Left lobe of liver (tissue), 2 donors: ENCODE measurements around the gene ZNF860. TPM values are rescaled to one million over a fixed set of nuclear protein-coding genes. Genes with fewer than 3 reads are reported as not detected.
A peak's percentile ranks its signal among the peaks of the same experiment; 100 is the strongest.
"Not testable (repeated sequence)": the region's sequence is repeated elsewhere in the genome, so short reads cannot be mapped to it uniquely, and the experiment has no call there.

ENCODE experiments used
- ATAC-seq: fragments of 200-7000 bp; cut with Tn5 transposase; one replicate; pipeline ENCODE4 v1.9.1; 2020; ENCODE audit warnings: mild to moderate bottlenecking, moderate library complexity
- DNase-seq: peaks from one replicate; pipeline ENCODE4 v3.0.0-alpha.2; 2020; ENCODE audit warnings: low spot score
- total RNA-seq: library from RNA; stranded (reverse); gene quantifications from one replicate; pipeline ENCODE4 v1.2.1, GENCODE V29; 2021
- donor health status: DM: no; HTN: no; CAD: no; lungs with moderate emphysema.
- donor health status: DM: no; HTN: yes; CAD: no.

Gene ZNF860
- total RNA-seq, 1 donor from 2014 or later, result not detected

GRCh38 chr3:31992995-31993394 is 11.4 kb downstream of the ZNF860 start:
- not testable (repeated sequence) for DNase-seq, ATAC-seq

- no peak for DNase-seq
- ATAC-seq, result no peak
Measured at GRCh38 chr3:31993843-31994242, 12.3 kb downstream of the ZNF860 start.

GRCh38 chr3:31995026-31995425 is 13.5 kb downstream of the ZNF860 start:
- not testable (repeated sequence) for ATAC-seq, DNase-seq

- no peak for DNase-seq
- no peak for ATAC-seq
Measured at GRCh38 chr3:31996195-31996594, 14.6 kb downstream of the ZNF860 start.

- DNase-seq, result no peak
- no peak for ATAC-seq
Measured at GRCh38 chr3:31997500-31997899, 15.9 kb downstream of the ZNF860 start.

DNA sequence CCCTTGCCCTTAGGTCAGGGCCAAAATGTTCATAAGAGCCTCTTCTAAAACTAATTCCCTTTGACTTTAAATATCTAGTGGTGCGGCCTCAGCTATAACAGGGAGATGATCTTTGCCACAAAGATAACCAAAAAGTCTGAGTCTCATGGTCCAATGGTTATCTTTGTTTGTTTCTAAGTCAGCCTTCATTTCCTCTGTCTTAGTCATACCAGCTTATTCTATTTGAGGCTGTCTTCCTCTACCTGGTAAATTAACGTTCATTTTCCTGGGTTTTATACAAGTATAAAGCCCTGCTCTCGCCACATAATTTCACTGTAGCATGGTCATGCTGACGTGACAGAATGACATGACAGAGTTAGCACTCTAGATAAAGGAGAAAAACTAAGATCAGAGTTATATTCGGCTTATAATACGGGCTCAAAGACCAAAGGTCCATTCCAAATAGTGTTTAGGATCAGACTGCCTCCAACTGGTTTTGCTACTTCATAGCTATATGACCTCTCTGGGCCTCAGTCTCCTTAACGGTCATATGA is 18.4 kb downstream of the ZNF860 start:
- no peak for DNase-seq
- ATAC-seq, result no peak

- DNase-seq (no peak), ATAC-seq (no peak)
Measured at GRCh38 chr3:32000877-32001276, 19.3 kb downstream of the ZNF860 start.

GRCh38 chr3:32002561-32003368 is 21.2 kb downstream of the ZNF860 start:
- no peak for DNase-seq

GRCh38 chr3:32003380-32003779 is 21.8 kb downstream of the ZNF860 start:
- DNase-seq (no peak), ATAC-seq (no peak)

More at GRCh38 chr3:32002561-32003368, 21.2 kb downstream of the ZNF860 start:
- ATAC-seq, result no peak

- no peak for ATAC-seq
- DNase-seq, result no peak
Measured at GRCh38 chr3:32004113-32004765, 22.7 kb downstream of the ZNF860 start.

- no peak for ATAC-seq
- DNase-seq, result no peak
Measured at GRCh38 chr3:32009101-32009500, 27.6 kb downstream of the ZNF860 start.

- DNase-seq (no peak), ATAC-seq (no peak)
Measured at GRCh38 chr3:32009957-32010356, 28.4 kb downstream of the ZNF860 start.

DNA sequence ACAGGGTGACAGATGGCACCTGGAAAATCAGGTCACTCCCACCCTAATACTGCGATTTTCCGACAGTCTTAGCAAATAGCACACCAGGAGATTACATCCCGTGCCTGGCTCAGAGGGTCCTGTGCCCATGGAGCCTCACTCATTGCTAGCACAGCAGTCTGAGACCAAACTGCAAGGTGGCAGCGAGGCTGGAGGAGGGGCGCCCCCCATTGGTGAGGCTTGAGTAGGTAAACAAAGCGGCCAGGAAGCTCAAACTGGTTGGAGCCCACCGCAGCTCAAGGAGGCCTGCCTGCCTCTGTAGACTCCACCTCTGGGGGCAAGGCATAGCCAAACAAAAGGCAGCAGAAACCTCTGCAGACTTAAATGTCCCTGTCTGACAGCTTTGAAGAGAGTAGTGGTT is 29.1 kb downstream of the ZNF860 start:
- not testable (repeated sequence) for DNase-seq

GRCh38 chr3:32015638-32016037 is 34.1 kb downstream of the ZNF860 start:
- not testable (repeated sequence) for DNase-seq, ATAC-seq

More for the DNA sequence above, 29.1 kb downstream of the ZNF860 start:
- ATAC-seq, result not testable (repeated sequence)

GRCh38 chr3:32017286-32017685 is 35.7 kb downstream of the ZNF860 start:
- DNase-seq (no peak), ATAC-seq (no peak)

- peak; percentile 96 for ATAC-seq
Measured at GRCh38 chr3:32018757-32019564, 37.4 kb downstream of the ZNF860 start.

GRCh38 chr3:32021155-32021554 is 39.6 kb downstream of the ZNF860 start:
- no peak for ATAC-seq

More at GRCh38 chr3:32018757-32019564, 37.4 kb downstream of the ZNF860 start:
- DNase-seq, result no peak

GRCh38 chr3:32021748-32022147 is 40.2 kb downstream of the ZNF860 start:
- ATAC-seq (no peak), DNase-seq (no peak)

More at GRCh38 chr3:32021155-32021554, 39.6 kb downstream of the ZNF860 start:
- DNase-seq, result no peak

DNA sequence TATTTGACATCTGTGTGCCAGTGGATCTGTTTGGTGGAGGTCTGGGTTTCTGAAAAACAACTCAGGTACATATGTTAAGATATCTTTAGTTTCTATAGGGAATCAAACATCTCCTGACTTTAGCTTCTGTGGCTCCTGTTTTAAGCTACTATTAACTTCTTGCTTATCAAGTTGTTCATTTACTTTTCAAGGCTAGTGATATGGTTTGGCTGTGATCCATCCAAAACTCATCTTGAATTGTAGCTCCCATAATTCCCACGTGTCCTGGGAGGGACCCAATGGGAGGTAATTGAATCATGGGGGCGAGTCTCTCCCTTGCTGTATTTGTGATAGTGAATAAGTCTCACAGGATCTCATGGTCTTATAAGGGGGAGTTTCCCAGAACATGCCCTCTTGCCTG is 41.4 kb downstream of the ZNF860 start:
- ATAC-seq (no peak), DNase-seq (no peak)

DNA sequence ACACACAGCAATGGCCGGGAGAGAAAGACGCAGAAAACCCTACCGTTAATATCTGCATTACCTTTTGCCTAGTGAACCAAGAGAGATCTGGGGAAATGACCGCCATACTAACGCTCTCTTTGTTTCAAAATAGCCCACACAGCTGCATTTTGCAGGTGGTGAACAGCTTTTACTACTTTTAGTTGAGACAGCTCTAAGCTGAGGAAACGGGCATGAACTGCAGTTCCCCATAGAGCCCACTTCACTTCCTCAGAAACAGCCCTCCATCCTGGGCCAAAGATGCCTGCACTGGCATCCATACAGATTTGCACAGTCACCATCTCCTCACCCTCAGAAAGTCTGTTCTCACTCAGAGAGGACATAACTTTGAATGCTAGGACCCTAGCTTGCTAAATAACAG is 45.0 kb downstream of the ZNF860 start:
- DNase-seq (no peak), ATAC-seq (no peak)

DNA sequence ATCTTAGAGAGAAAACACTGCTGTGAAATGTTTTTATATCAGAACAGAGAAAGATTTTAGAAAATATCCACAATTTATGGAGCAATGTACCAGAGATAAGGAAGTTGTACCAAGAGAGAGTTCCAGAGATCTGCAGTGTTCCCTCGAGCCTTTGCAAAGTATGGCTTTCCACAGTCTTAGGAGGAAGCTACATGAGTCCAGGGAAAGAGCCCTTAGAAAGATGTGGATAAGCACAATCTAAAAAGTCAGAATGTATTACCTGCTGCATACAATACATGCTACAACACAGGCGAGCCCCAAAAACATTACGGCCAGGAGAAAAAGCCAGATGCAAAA is 56.4 kb downstream of the ZNF860 start:
- DNase-seq, result no peak
- ATAC-seq, result no peak
